Endodermal cell (in vitro differentiated cells): Measurements from ENCODE around the gene CELF4. TPM values are rescaled to one million over a fixed set of nuclear protein-coding genes. Genes with fewer than 3 reads are reported as not detected.

Experiments
- DNase-seq: peaks from one replicate; pipeline ENCODE4 v3.0.0-alpha.2; 2017
- H3K27ac ChIP-seq: 2 replicates; pipeline ENCODE4 v1.5.1; 2013; ENCODE audit warnings: mild to moderate bottlenecking, low read depth, low read length, moderate library complexity
- H3K27me3 ChIP-seq: 2 replicates; pipeline ENCODE4 v1.6.1; 2013; ENCODE audit warnings: mild to moderate bottlenecking, low read length, moderate library complexity; ENCODE audit not compliant: insufficient read depth, control insufficient read depth, poor library complexity, severe bottlenecking
- H3K36me3 ChIP-seq: 2 replicates; pipeline ENCODE4 v1.7.0; 2013; ENCODE audit warnings: mild to moderate bottlenecking, low read length, moderate library complexity; ENCODE audit not compliant: control insufficient read depth, insufficient read depth
- H3K4me1 ChIP-seq: one replicate; pipeline ENCODE4 v1.7.0; 2013; ENCODE audit warnings: low read length; ENCODE audit not compliant: control insufficient read depth, insufficient read depth
- H3K4me3 ChIP-seq: 2 replicates; pipeline ENCODE4 v1.5.1; 2013; ENCODE audit warnings: mild to moderate bottlenecking, low read length, moderate library complexity
- H3K9ac ChIP-seq: 2 replicates; pipeline ENCODE4 v1.6.1; 2013; ENCODE audit warnings: mild to moderate bottlenecking, low read length, moderate library complexity; ENCODE audit not compliant: poor library complexity, severe bottlenecking; ENCODE audit errors: extremely low read depth
- H3K9me3 ChIP-seq: 2 replicates; pipeline ENCODE4 v1.6.1; 2013; ENCODE audit warnings: mild to moderate bottlenecking, low read length, moderate library complexity; ENCODE audit not compliant: control insufficient read depth
- H3K27ac Mint-ChIP-seq: 2 replicates; pipeline ENCODE4 v1.8.0; 2020; ENCODE audit warnings: mixed read lengths
- H3K27me3 Mint-ChIP-seq: 2 replicates; pipeline ENCODE4 v1.8.0; 2021; ENCODE audit warnings: mild to moderate bottlenecking, mixed read lengths; ENCODE audit not compliant: insufficient read depth
- H3K36me3 Mint-ChIP-seq: 2 replicates; pipeline ENCODE4 v1.8.0; 2020; ENCODE audit warnings: low read depth, mixed read lengths
- H3K4me1 Mint-ChIP-seq: 2 replicates; pipeline ENCODE4 v1.8.0; 2020; ENCODE audit warnings: mixed read lengths
- H3K4me3 Mint-ChIP-seq: 2 replicates; pipeline ENCODE4 v1.8.0; 2020; ENCODE audit warnings: mild to moderate bottlenecking, moderate library complexity, mixed read lengths
- H3K9me3 Mint-ChIP-seq: 2 replicates; pipeline ENCODE4 v1.8.0; 2020; ENCODE audit warnings: mild to moderate bottlenecking, mixed read lengths
- CTCF ChIP-seq: fragments of 200-600 bp; sonication (generic); conservative IDR thresholded peaks from 2 replicates; pipeline ENCODE4 v1.5.0; 2021; ENCODE audit warnings: antibody characterized with exemption, mild to moderate bottlenecking
- WGBS, 2 experiments: methylation state at CpG; one replicate each; pipeline versions ENCODE4 v1.1.5 to v1.1.7; 2013; ENCODE audit warnings: missing lambda C conversion rate in 2 of 2, mixed read lengths in 1 of 2; ENCODE audit not compliant: insufficient coverage in 1 of 2, insufficient read length in 1 of 2; 5-methylcytosine and 5-hydroxymethylcytosine counted together
- total RNA-seq, 2 donors: library from RNA; stranded (reverse); fragmentation: NEBNext Ultra II Directional in 1 of 2; extraction: Animal tissue kit (Norgen Biotek cat#: 25700) in 1 of 2; gene quantifications; 2 replicates in 1 of 2; 3 replicates in 1 of 2; pipeline ENCODE4 v1.2.1, GENCODE V29; 2021

Gene CELF4
- total RNA-seq, 2 donors from 2014 or later: 5.7 to 6.7 TPM

- Mint-ChIP-seq H3K4me1 (no peaks in the 10 kb centered on the region), H3K9me3 (no peaks in the 10 kb centered on the region), H3K27me3 (peaks cover 16% of the 10 kb centered on the region), H3K27ac (no peak overlapping the region), H3K36me3 (no peaks in the 10 kb centered on the region), H3K4me3 (no peak overlapping the region)
- WGBS, 2 experiments: 90 to 93% methylated on average over 3 to 5 of the region's 5 CpGs
- H3K36me3 ChIP-seq: no peaks in the 10 kb centered on the region
- no peaks in the 10 kb centered on the region for H3K27me3 ChIP-seq
- TF ChIP-seq CTCF: no peak
- H3K9ac ChIP-seq: no peak overlapping the region
- H3K27ac ChIP-seq: no peak overlapping the region
- no peak overlapping the region for H3K4me3 ChIP-seq
- H3K4me1 ChIP-seq: no peaks in the 10 kb centered on the region
- no peaks in the 10 kb centered on the region for H3K9me3 ChIP-seq
- DNase-seq: no peak
Measured at GRCh38 chr18:37546272-37546537, 19.4 kb downstream of the CELF4 start.

- no peak overlapping the region for H3K27ac Mint-ChIP-seq
- H3K36me3 Mint-ChIP-seq: no peaks in the 10 kb centered on the region
- Histone ChIP-seq H3K9me3 (no peaks in the 10 kb centered on the region), H3K36me3 (no peaks in the 10 kb centered on the region), H3K27me3 (no peaks in the 10 kb centered on the region), H3K4me1 (no peaks in the 10 kb centered on the region), H3K4me3 (no peak overlapping the region), H3K27ac (no peak overlapping the region), H3K9ac (no peak overlapping the region)
- WGBS, 2 experiments: 87 to 89% methylated on average over 13 to 19 of the region's 19 CpGs
- no peak overlapping the region for H3K4me3 Mint-ChIP-seq
- no peak for TF ChIP-seq CTCF
- DNase-seq: no peak
- no peaks in the 10 kb centered on the region for H3K9me3 Mint-ChIP-seq
- no peaks in the 10 kb centered on the region for H3K4me1 Mint-ChIP-seq
- H3K27me3 Mint-ChIP-seq: peaks cover 15% of the 10 kb centered on the region
Measured at GRCh38 chr18:37545461-37546271, 19.9 kb downstream of the CELF4 start.

- Mint-ChIP-seq H3K36me3 (no peaks in the 10 kb centered on the region), H3K9me3 (no peaks in the 10 kb centered on the region), H3K27ac (no peak overlapping the region), H3K4me1 (no peaks in the 10 kb centered on the region), H3K4me3 (no peak overlapping the region), H3K27me3 (peaks cover 22% of the 10 kb centered on the region)
- Histone ChIP-seq H3K4me1 (no peaks in the 10 kb centered on the region), H3K4me3 (no peak overlapping the region), H3K36me3 (no peaks in the 10 kb centered on the region), H3K9me3 (no peaks in the 10 kb centered on the region), H3K27ac (no peak overlapping the region), H3K27me3 (peaks cover under 1% of the 10 kb centered on the region), H3K9ac (no peak overlapping the region)
- WGBS, 2 experiments: 89 to 93% methylated on average over 3 to 5 of the region's 5 CpGs
- no peak for DNase-seq
- no peak for TF ChIP-seq CTCF
Measured at GRCh38 chr18:37544713-37545112, 20.9 kb downstream of the CELF4 start.
